K562 (cell line): ENCODE data around the gene ENDOG. TPM values are rescaled to one million over a fixed set of nuclear protein-coding genes. Genes with fewer than 3 reads are reported as not detected.

Source experiments
- ADNP ChIP-seq: fragments of 200-800 bp; sonication (Bioruptor generic); IDR thresholded peaks from 2 replicates; pipeline ENCODE4 v1.6.1; 2016; ENCODE audit warnings: missing genetic modification characterization, missing compliant biosample characterization
- ATF7 ChIP-seq: fragments of 450-650 bp; IDR thresholded peaks from 2 replicates; pipeline ENCODE4 v1.7.1; 2014; ENCODE audit warnings: mild to moderate bottlenecking, moderate library complexity
- CHD1 ChIP-seq: fragments of 200-600 bp; sonication (generic); IDR thresholded peaks from one replicate; pipeline ENCODE4 v1.6.1; 2012; ENCODE audit warnings: mild to moderate bottlenecking, moderate library complexity, low read length, inconsistent platforms
- CXXC5 ChIP-seq: fragments of 250-450 bp; sonication (Bioruptor Pico); IDR thresholded peaks from 2 replicates; pipeline ENCODE4 v1.8.0; 2022; ENCODE audit warnings: inconsistent platforms, mild to moderate bottlenecking, moderate library complexity
- EGR1 ChIP-seq: fragments of 450-650 bp; conservative IDR thresholded peaks from 2 replicates; pipeline ENCODE4 v1.6.1; 2017; ENCODE audit warnings: mild to moderate bottlenecking
- EWSR1 ChIP-seq: fragments of 450-650 bp; IDR thresholded peaks from 2 replicates; pipeline ENCODE4 v1.6.1; 2018; ENCODE audit warnings: borderline replicate concordance, mild to moderate bottlenecking, low read depth, moderate library complexity; ENCODE audit not compliant: partially characterized antibody
- FOXK1 ChIP-seq: sonication (generic); formaldehyde crosslinking; IDR thresholded peaks from 2 replicates; pipeline ENCODE4 v1.8.0; 2022; ENCODE audit warnings: missing genetic modification reagents, mild to moderate bottlenecking, borderline replicate concordance
- GABPB1 ChIP-seq: sonication (generic); formaldehyde crosslinking; IDR thresholded peaks from 2 replicates; pipeline ENCODE4 v1.8.0; 2022; ENCODE audit warnings: mild to moderate bottlenecking, missing genetic modification reagents
- HLTF ChIP-seq: fragments of 450-650 bp; IDR thresholded peaks from 2 replicates; pipeline ENCODE4 v1.6.1; 2016
- KAT7 ChIP-seq: sonication (generic); formaldehyde crosslinking; IDR thresholded peaks from 2 replicates; pipeline ENCODE4 v1.8.0; 2022; ENCODE audit warnings: missing genetic modification reagents, mild to moderate bottlenecking, borderline replicate concordance
- KLF10 ChIP-seq: fragments of 250-450 bp; sonication (Bioruptor Pico); IDR thresholded peaks from 2 replicates; pipeline ENCODE4 v1.6.1; 2021; ENCODE audit warnings: matching md5 sums
- NCOA1 ChIP-seq: fragments of 450-650 bp; IDR thresholded peaks from 2 replicates; pipeline ENCODE4 v1.6.1; 2016; ENCODE audit warnings: low read depth
- RBFOX2 ChIP-seq: fragments of 200-400 bp; formaldehyde crosslinking; IDR thresholded peaks from 2 replicates; pipeline ENCODE4 v1.6.1; 2017; ENCODE audit warnings: low read depth, mild to moderate bottlenecking, low read length, moderate library complexity
- RBM14 ChIP-seq: fragments of 200-400 bp; formaldehyde crosslinking; IDR thresholded peaks from 2 replicates; pipeline ENCODE4 v1.6.1; 2018; ENCODE audit warnings: low read depth, mild to moderate bottlenecking, low read length, moderate library complexity, borderline replicate concordance; ENCODE audit not compliant: insufficient read depth
- TAF1 ChIP-seq: IDR thresholded peaks from 2 replicates; pipeline ENCODE4 v1.6.1; 2011; ENCODE audit warnings: mild to moderate bottlenecking, low read length, moderate library complexity; ENCODE audit not compliant: insufficient read depth, control insufficient read depth, severe bottlenecking; ENCODE audit errors: extremely low read depth
- TEAD1 ChIP-seq, 2 experiments: fragments of 450-650 bp in 1 of 2; sonication (generic) in 1 of 2; formaldehyde crosslinking; IDR thresholded peaks; 2 replicates each; pipeline versions ENCODE4 v1.4.0 to v1.8.0; 2020 to 2022; ENCODE audit warnings: mild to moderate bottlenecking in 2 of 2, missing genetic modification reagents in 1 of 2
- ZFX ChIP-seq: sonication (generic); formaldehyde crosslinking; IDR thresholded peaks from 2 replicates; pipeline ENCODE4 v1.8.0; 2022; ENCODE audit warnings: mild to moderate bottlenecking, missing genetic modification reagents, moderate library complexity
- ZNF121 ChIP-seq: sonication (generic); formaldehyde crosslinking; conservative IDR thresholded peaks from 2 replicates; pipeline ENCODE4 v1.8.0; 2022; ENCODE audit warnings: missing genetic modification reagents
- polyA plus RNA-seq, 8 experiments: library from polyadenylated mRNA; depleted of rRNA in 4 of 8; stranded (reverse) in 5 of 8; unstranded in 3 of 8; fragments of >200 nt; fragmentation: Nextera tagmentation in 2 of 8; fragmentation: Illumina TruSeq in 1 of 8; extraction: Ambion mirVana in 2 of 8; extraction: Trizol in 1 of 8; gene quantifications; 2 replicates each; pipeline versions ENCODE4 v1.2.1 to v1.2.3, GENCODE V29; 2011 to 2014; ENCODE audit warnings: inconsistent platforms in 1 of 8, missing spikeins in 1 of 8
- total RNA-seq, 7 experiments: library from RNA; depleted of rRNA in 6 of 7; stranded (reverse); fragments of >200 nt in 6 of 7; fragmentation: Illumina TruSeq in 2 of 7; extraction: Trizol in 2 of 7; gene quantifications; 2 replicates each; pipeline versions ENCODE4 v1.2.1 to v1.2.3, GENCODE V29; 2011 to 2021; ENCODE audit warnings: low replicate concordance in 1 of 7
- TF ChIP-seq, protein P1 (sequence below): sonication (generic); formaldehyde crosslinking; IDR thresholded peaks from 2 replicates; pipeline ENCODE4 v1.8.0; 2023; ENCODE audit warnings: mild to moderate bottlenecking, missing genetic modification reagents
- TF ChIP-seq, protein P2 (sequence below): fragments of 450-650 bp; conservative IDR thresholded peaks from 2 replicates; pipeline ENCODE4 v1.6.1; 2016; ENCODE audit warnings: missing genetic modification characterization, low read depth, mild to moderate bottlenecking, missing compliant biosample characterization, moderate library complexity
- TF ChIP-seq, protein P3 (sequence below): fragments of 450-650 bp; IDR thresholded peaks from 2 replicates; pipeline ENCODE4 v1.6.1; 2016; ENCODE audit warnings: antibody characterized with exemption
- TF ChIP-seq, protein P4 (sequence below): sonication (generic); formaldehyde crosslinking; IDR thresholded peaks from 2 replicates; pipeline ENCODE4 v1.8.1; 2022; ENCODE audit warnings: missing genetic modification reagents

The ENDOG gene
- total and polyA plus RNA-seq, 9 of the 15 experiments (the other 6 are each of a cell fraction or from before 2014, with no cell fraction given) = 1.2 to 91.0 (median 25.5) TPM

DNA sequence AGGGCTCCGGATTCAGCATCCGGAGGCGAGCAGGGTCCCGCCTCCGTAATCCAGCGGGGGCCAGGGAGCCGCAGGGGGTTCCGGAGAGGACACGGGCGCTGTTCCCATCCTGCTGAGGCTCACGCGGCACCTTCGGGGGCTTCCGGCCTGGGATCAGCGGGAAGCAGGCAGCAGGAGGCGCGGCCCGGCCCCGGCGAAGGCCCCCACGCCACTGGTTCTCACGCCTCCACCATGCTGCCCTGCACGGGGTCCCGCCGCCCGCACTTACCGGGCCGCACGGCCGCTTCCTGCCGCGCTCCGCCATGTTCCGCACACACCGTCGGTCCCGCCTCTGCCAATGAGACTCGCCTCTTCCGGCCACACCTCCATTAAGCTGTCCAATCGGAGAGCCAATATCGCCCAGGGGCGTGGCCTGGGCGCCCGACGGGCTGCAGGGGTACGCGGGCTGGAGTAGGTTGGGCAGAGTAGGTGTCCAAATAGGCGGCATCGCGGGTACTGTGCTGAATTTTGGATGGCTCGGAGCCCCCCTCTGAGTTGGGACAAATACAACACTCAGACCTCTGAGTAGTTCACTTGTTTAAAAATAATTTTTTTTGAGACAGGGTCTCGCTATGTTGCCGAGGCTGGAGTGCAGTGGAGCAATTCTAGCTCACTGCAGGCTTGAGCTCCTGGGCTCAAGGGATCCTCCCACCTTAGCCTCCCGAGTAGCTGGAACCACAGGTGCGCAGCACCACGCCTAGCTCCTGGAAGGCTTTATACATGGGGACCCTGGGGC lies 11.4 kb downstream of the ENDOG start, which contains the start of gene SPOUT1 (continued):
- TF ChIP-seq TEAD1 (CRISPR knock-in tag; IDR thresholded peaks at IDR 0.05) (0 out of 4 replicates have a peak, but pooled peaks of 1 of the 2 experiments have one; percentile 5), FOXK1 (CRISPR knock-in tag) (no peak), NCOA1 (no peak), KLF10 (no peak), KAT7 (no peak), CHD1 (peak; percentile 31), TAF1 (peak; percentile 86), ADNP (tag) (no peak), RBFOX2 (peak; percentile 96), HLTF (no peak), ATF7 (peak; percentile 60; the same call in 1 of the 2 replicates), ZFX (CRISPR knock-in tag) (peak; percentile 64), EGR1 (peak; percentile 52; the same call in 1 of the 2 replicates), CXXC5 (peak; percentile 82), EWSR1 (no peak), GABPB1 (CRISPR knock-in tag) (peak; percentile 87), RBM14 (0 out of 2 replicates have a peak, but pooled peaks have one; percentile 74), ZNF121 (CRISPR knock-in tag) (peak; percentile 60)
- TF ChIP-seq, protein P1, sequence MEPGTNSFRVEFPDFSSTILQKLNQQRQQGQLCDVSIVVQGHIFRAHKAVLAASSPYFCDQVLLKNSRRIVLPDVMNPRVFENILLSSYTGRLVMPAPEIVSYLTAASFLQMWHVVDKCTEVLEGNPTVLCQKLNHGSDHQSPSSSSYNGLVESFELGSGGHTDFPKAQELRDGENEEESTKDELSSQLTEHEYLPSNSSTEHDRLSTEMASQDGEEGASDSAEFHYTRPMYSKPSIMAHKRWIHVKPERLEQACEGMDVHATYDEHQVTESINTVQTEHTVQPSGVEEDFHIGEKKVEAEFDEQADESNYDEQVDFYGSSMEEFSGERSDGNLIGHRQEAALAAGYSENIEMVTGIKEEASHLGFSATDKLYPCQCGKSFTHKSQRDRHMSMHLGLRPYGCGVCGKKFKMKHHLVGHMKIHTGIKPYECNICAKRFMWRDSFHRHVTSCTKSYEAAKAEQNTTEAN (CRISPR knock-in tag) = 0 out of 2 replicates have a peak, but pooled peaks have one; percentile 63
- TF ChIP-seq, protein P2, sequence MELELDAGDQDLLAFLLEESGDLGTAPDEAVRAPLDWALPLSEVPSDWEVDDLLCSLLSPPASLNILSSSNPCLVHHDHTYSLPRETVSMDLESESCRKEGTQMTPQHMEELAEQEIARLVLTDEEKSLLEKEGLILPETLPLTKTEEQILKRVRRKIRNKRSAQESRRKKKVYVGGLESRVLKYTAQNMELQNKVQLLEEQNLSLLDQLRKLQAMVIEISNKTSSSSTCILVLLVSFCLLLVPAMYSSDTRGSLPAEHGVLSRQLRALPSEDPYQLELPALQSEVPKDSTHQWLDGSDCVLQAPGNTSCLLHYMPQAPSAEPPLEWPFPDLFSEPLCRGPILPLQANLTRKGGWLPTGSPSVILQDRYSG (tag) = no peak
- TF ChIP-seq, protein P3, sequence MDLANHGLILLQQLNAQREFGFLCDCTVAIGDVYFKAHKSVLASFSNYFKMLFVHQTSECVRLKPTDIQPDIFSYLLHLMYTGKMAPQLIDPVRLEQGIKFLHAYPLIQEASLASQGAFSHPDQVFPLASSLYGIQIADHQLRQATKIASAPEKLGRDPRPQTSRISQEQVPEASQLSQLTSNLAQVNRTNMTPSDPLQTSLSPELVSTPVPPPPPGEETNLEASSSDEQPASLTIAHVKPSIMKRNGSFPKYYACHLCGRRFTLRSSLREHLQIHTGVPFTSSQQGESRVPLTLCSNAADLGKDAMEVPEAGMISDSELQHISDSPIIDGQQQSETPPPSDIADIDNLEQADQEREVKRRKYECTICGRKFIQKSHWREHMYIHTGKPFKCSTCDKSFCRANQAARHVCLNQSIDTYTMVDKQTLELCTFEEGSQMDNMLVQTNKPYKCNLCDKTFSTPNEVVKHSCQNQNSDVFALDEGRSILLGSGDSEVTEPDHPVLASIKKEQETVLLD = 0 out of 2 replicates have a peak, but pooled peaks have one; percentile 29
- TF ChIP-seq, protein P4, sequence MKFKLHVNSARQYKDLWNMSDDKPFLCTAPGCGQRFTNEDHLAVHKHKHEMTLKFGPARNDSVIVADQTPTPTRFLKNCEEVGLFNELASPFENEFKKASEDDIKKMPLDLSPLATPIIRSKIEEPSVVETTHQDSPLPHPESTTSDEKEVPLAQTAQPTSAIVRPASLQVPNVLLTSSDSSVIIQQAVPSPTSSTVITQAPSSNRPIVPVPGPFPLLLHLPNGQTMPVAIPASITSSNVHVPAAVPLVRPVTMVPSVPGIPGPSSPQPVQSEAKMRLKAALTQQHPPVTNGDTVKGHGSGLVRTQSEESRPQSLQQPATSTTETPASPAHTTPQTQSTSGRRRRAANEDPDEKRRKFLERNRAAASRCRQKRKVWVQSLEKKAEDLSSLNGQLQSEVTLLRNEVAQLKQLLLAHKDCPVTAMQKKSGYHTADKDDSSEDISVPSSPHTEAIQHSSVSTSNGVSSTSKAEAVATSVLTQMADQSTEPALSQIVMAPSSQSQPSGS (CRISPR knock-in tag) = no peak; the same call in 1 of the 2 replicates
